IMR-90 (cell line): ENCODE measurements around the gene NXPH1. TPM values are rescaled to one million over a fixed set of nuclear protein-coding genes. Genes with fewer than 3 reads are reported as not detected.

Experiments used
- ATAC-seq: fragments of 200-7000 bp; cut with Tn5 transposase; 2 replicates; pipeline ENCODE4 v1.9.1; 2020; ENCODE audit warnings: low read depth, mild to moderate bottlenecking, moderate library complexity
- BruUV-seq: library from RNA; stranded (reverse); fragments of 400-500 nt; replicated peaks from 2 replicates; lab custom pipeline; 2021; lab: Mats Ljungman, UMichigan
- CTCF ChIA-PET: fragments of 300-600 bp; formaldehyde crosslinking; extraction: SDS; loops from one replicate; lab custom pipeline; 2021; ENCODE audit warnings: antibody characterized with exemption; lab: Yijun Ruan, JAX
- POLR2A ChIA-PET: fragments of 300-600 bp; sonication (Branson Sonifier 250); formaldehyde crosslinking; loops from one replicate; lab custom pipeline; 2022; ENCODE audit warnings: antibody characterized with exemption; ENCODE audit not compliant: unreplicated experiment; lab: Charles Lee
- DNase-seq: peaks from one replicate; pipeline ENCODE4 v3.0.0; 2013
- H2AFZ ChIP-seq: replicated peaks from 2 replicates; pipeline ENCODE3; 2013; ENCODE audit warnings: low read length, mild to moderate bottlenecking; ENCODE audit not compliant: poor library complexity
- H2AK5ac ChIP-seq: 2 replicates; pipeline ENCODE4 v1.6.1; 2013; ENCODE audit warnings: low read depth, low read length, inconsistent platforms
- H2AK9ac ChIP-seq: replicated peaks from 2 replicates; pipeline ENCODE3; 2013; ENCODE audit warnings: mild to moderate bottlenecking, low read depth, low read length, moderate library complexity; ENCODE audit not compliant: poor library complexity
- H2BK120ac ChIP-seq: 2 replicates; pipeline ENCODE4 v1.6.1; 2013; ENCODE audit warnings: low read depth, low read length, inconsistent platforms
- H2BK15ac ChIP-seq: 3 replicates; pipeline ENCODE4 v1.6.1; 2013; ENCODE audit warnings: low read depth, low read length, inconsistent platforms
- H2BK20ac ChIP-seq: 2 replicates; pipeline ENCODE4 v1.6.1; 2013; ENCODE audit warnings: low read depth, mild to moderate bottlenecking, inconsistent platforms, low read length, moderate library complexity
- H2BK5ac ChIP-seq: 2 replicates; pipeline ENCODE4 v1.6.1; 2013; ENCODE audit warnings: mild to moderate bottlenecking, low read depth, low read length, inconsistent platforms; ENCODE audit not compliant: poor library complexity, severe bottlenecking
- H3K14ac ChIP-seq: replicated peaks from 2 replicates; pipeline ENCODE4 v1.6.1; 2013; ENCODE audit warnings: low read depth, low read length, inconsistent platforms
- H3K18ac ChIP-seq: 2 replicates; pipeline ENCODE4 v1.6.1; 2013; ENCODE audit warnings: low read depth, low read length, control low read depth
- H3K23ac ChIP-seq: 2 replicates; pipeline ENCODE4 v1.6.1; 2013; ENCODE audit warnings: low read depth, low read length, inconsistent platforms
- H3K27ac ChIP-seq: 2 replicates; pipeline ENCODE4 v1.5.1; 2013; ENCODE audit warnings: mild to moderate bottlenecking, control low read depth, low read length; ENCODE audit not compliant: insufficient read depth
- H3K27me3 ChIP-seq: 2 replicates; pipeline ENCODE4 v1.6.1; 2013; ENCODE audit warnings: low read length; ENCODE audit not compliant: control insufficient read depth, insufficient read depth
- H3K36me3 ChIP-seq: 2 replicates; pipeline ENCODE4 v1.6.1; 2013; ENCODE audit warnings: low read length, mixed read lengths; ENCODE audit not compliant: control insufficient read depth, insufficient read depth
- H3K4ac ChIP-seq: 2 replicates; pipeline ENCODE4 v1.6.1; 2013; ENCODE audit warnings: low read depth, low read length, inconsistent platforms
- H3K4me1 ChIP-seq: 2 replicates; pipeline ENCODE4 v1.6.1; 2013; ENCODE audit warnings: low read length, mixed read lengths; ENCODE audit not compliant: control insufficient read depth, insufficient read depth
- H3K4me2 ChIP-seq: 2 replicates; pipeline ENCODE4 v1.6.1; 2013; ENCODE audit warnings: low read depth, mild to moderate bottlenecking, control low read depth, low read length, moderate library complexity
- H3K4me3 ChIP-seq: 2 replicates; pipeline ENCODE4 v1.5.1; 2013; ENCODE audit warnings: low read depth, mild to moderate bottlenecking, control low read depth, low read length, moderate library complexity; ENCODE audit not compliant: insufficient read depth
- H3K56ac ChIP-seq: 2 replicates; pipeline ENCODE4 v1.6.1; 2013; ENCODE audit warnings: low read length, inconsistent platforms; ENCODE audit not compliant: insufficient read depth; ENCODE audit errors: extremely low read depth
- H3K79me1 ChIP-seq, 2 experiments: 2 replicates each; pipeline ENCODE4 v1.6.1; 2013; ENCODE audit warnings: low read length in 2 of 2, inconsistent platforms in 1 of 2, low read depth in 1 of 2
- H3K9ac ChIP-seq: 2 replicates; pipeline ENCODE4 v1.6.1; 2013; ENCODE audit warnings: low read depth, low read length, control low read depth
- H3K9me1 ChIP-seq: 2 replicates; pipeline ENCODE4 v1.6.1; 2013; ENCODE audit warnings: low read length, inconsistent platforms; ENCODE audit not compliant: insufficient read depth
- H3K9me3 ChIP-seq: 2 replicates; pipeline ENCODE4 v1.6.1; 2013; ENCODE audit warnings: low read length; ENCODE audit not compliant: control insufficient read depth, insufficient read depth
- H4K20me1 ChIP-seq: 2 replicates; pipeline ENCODE4 v1.6.1; 2013; ENCODE audit warnings: low read length, inconsistent platforms; ENCODE audit not compliant: insufficient read depth
- H4K5ac ChIP-seq: 2 replicates; pipeline ENCODE4 v1.6.1; 2013; ENCODE audit warnings: mild to moderate bottlenecking, low read depth, low read length, control low read depth
- H4K8ac ChIP-seq, 2 experiments: 2 replicates each; pipeline ENCODE4 v1.6.1; 2013; ENCODE audit warnings: low read depth in 2 of 2, low read length in 2 of 2, control low read depth in 1 of 2, inconsistent platforms in 1 of 2
- H4K91ac ChIP-seq: 2 replicates; pipeline ENCODE4 v1.6.1; 2013; ENCODE audit warnings: low read depth, low read length, inconsistent platforms; ENCODE audit not compliant: insufficient read depth
- CHD1 ChIP-seq: IDR thresholded peaks from 2 replicates; pipeline ENCODE4 v1.6.1; 2012; ENCODE audit warnings: low read depth, low read length, improper control_type of control experiment
- FOS ChIP-seq: fragments of 150-350 bp; IDR thresholded peaks from 2 replicates; pipeline ENCODE4 v1.6.1; 2016; ENCODE audit warnings: low read depth, low read length
- MAFK ChIP-seq: IDR thresholded peaks from 2 replicates; pipeline ENCODE4 v1.6.1; 2012; ENCODE audit warnings: low read depth, low read length, improper control_type of control experiment
- MAZ ChIP-seq: IDR thresholded peaks from 2 replicates; pipeline ENCODE4 v1.6.1; 2012; ENCODE audit warnings: low read depth, mild to moderate bottlenecking, low read length, improper control_type of control experiment, moderate library complexity, borderline replicate concordance
- POLR2A ChIP-seq: IDR thresholded peaks from 2 replicates; pipeline ENCODE4 v1.6.1; 2012; ENCODE audit warnings: mild to moderate bottlenecking, low read depth, low read length
- RAD21 ChIP-seq: IDR thresholded peaks from 2 replicates; pipeline ENCODE4 v1.6.1; 2012; ENCODE audit warnings: low read length, improper control_type of control experiment
- RCOR1 ChIP-seq: IDR thresholded peaks from 2 replicates; pipeline ENCODE4 v1.6.1; 2012; ENCODE audit warnings: mild to moderate bottlenecking, low read length, improper control_type of control experiment; ENCODE audit not compliant: insufficient replicate concordance
- RFX5 ChIP-seq: IDR thresholded peaks from 2 replicates; pipeline ENCODE4 v1.8.0; 2012; ENCODE audit warnings: low read depth, mild to moderate bottlenecking, low read length, moderate library complexity
- SMC3 ChIP-seq: fragments of 150-350 bp; IDR thresholded peaks from 2 replicates; pipeline ENCODE4 v1.6.1; 2016; ENCODE audit warnings: low read depth, mild to moderate bottlenecking, antibody characterized with exemption, low read length, moderate library complexity
- USF2 ChIP-seq: fragments of 150-350 bp; IDR thresholded peaks from 2 replicates; pipeline ENCODE4 v1.6.1; 2017; ENCODE audit warnings: mild to moderate bottlenecking, antibody characterized with exemption, low read length, low read depth
- WGBS, 2 experiments: methylation state at CpG; one replicate each; pipeline versions ENCODE4 v1.1.5 to v1.1.7; 2013; ENCODE audit warnings: missing lambda C conversion rate in 2 of 2; ENCODE audit not compliant: insufficient read length in 1 of 2; ENCODE audit errors: extremely low coverage in 2 of 2; 5-methylcytosine and 5-hydroxymethylcytosine counted together
- dilution Hi-C: fragments of 300-500 bp; cut with HindIII; formaldehyde crosslinking; loops from one replicate; pipeline ENCODE4 v1.14.3; 2018; ENCODE audit warnings: low sequenced_read_pairs; ENCODE audit not compliant: unreplicated experiment
- in situ Hi-C: fragments of 300-500 bp; cut with MboI; formaldehyde crosslinking; loops from 3 replicates; pipeline ENCODE4 v1.14.3; 2019; ENCODE audit warnings: low sequenced_read_pairs, inconsistent platforms, mixed read lengths
- intact Hi-C: fragments of 100-400 bp; cut with micrococcal nuclease; formaldehyde crosslinking; loops from 2 replicates; pipeline ENCODE4 v1.10.0; 2022
- polyA plus RNA-seq, 3 experiments: library from polyadenylated mRNA; depleted of rRNA; stranded (reverse); fragments of >200 nt; gene quantifications; 2 replicates each; pipeline ENCODE4 v1.2.3, GENCODE V29; 2012; ENCODE audit warnings: low replicate concordance in 1 of 3
- total RNA-seq: library from RNA; depleted of rRNA; stranded (reverse); fragments of >200 nt; gene quantifications from 2 replicates; pipeline ENCODE4 v1.2.3, GENCODE V29; 2012
- TF ChIP-seq, protein P1 (sequence below): fragments of 150-350 bp; IDR thresholded peaks from 2 replicates; pipeline ENCODE4 v1.6.1; 2016; ENCODE audit warnings: low read depth, mild to moderate bottlenecking, low read length, moderate library complexity, borderline replicate concordance

Gene NXPH1
- total and polyA plus RNA-seq, 2 of the 4 experiments (the other 2 are of a cell fraction) = not detected

- no peak for TF ChIP-seq RFX5
- no peak for TF ChIP-seq SMC3
- TF ChIP-seq POLR2A = no peak
- TF ChIP-seq, protein P1, sequence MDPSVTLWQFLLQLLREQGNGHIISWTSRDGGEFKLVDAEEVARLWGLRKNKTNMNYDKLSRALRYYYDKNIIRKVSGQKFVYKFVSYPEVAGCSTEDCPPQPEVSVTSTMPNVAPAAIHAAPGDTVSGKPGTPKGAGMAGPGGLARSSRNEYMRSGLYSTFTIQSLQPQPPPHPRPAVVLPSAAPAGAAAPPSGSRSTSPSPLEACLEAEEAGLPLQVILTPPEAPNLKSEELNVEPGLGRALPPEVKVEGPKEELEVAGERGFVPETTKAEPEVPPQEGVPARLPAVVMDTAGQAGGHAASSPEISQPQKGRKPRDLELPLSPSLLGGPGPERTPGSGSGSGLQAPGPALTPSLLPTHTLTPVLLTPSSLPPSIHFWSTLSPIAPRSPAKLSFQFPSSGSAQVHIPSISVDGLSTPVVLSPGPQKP = no peak
- no peak for TF ChIP-seq RAD21
- no peak for TF ChIP-seq MAZ
- TF ChIP-seq MAFK = no peak
- TF ChIP-seq USF2 = no peak
- no peak for TF ChIP-seq RCOR1
- no peak for TF ChIP-seq CHD1
- TF ChIP-seq FOS = no peak
- Histone ChIP-seq H4K5ac (no peak overlapping the region), H3K4me2 (no peak overlapping the region), H4K20me1 (no peaks in the 10 kb centered on the region), H3K27ac (no peak overlapping the region), H2BK20ac (no peak overlapping the region), H2AK9ac (no peak overlapping the region), H2BK15ac (no peak overlapping the region), H3K4ac (no peak overlapping the region), H3K9ac (no peak overlapping the region), H3K9me3 (peaks cover 2% of the 10 kb centered on the region), H3K23ac (no peak overlapping the region), H3K79me1 (no peaks in the 10 kb centered on the region), H2BK120ac (no peak overlapping the region), H3K4me1 (no peaks in the 10 kb centered on the region), H2BK5ac (no peak overlapping the region), H4K91ac (no peak overlapping the region), H3K36me3 (no peaks in the 10 kb centered on the region), H4K8ac (no peak overlapping the region), H3K56ac (no peak overlapping the region), H3K9me1 (no peaks in the 10 kb centered on the region), H3K27me3 (no peaks in the 10 kb centered on the region), H2AFZ (no peak overlapping the region), H2AK5ac (no peak overlapping the region), H3K18ac (no peak overlapping the region), H3K4me3 (no peak overlapping the region), H3K14ac (no peak overlapping the region)
- CTCF ChIA-PET = no interaction called here
- DNase-seq (no peak), ATAC-seq (no peak)
- dilution Hi-C loops (no loop called here), in situ Hi-C loops (no loop called here), intact Hi-C loops (no loop called here)
- no TSS peak for BruUV-seq
- WGBS, 2 experiments = no CpG with 5 or more reads among the region's 2 CpGs
- POLR2A ChIA-PET = no interaction called here
Measured at GRCh38 chr7:8560501-8560900, 127.1 kb downstream of the NXPH1 start.
